HTR-8/SVneo (cell line): ENCODE measurements around the gene BAIAP2L2.
"Not testable (repeated sequence)": the region's sequence is repeated elsewhere in the genome, so short reads cannot be mapped to it uniquely, and the experiment has no call there.

Experiments
- DNase-seq: peaks from one replicate; pipeline ENCODE4 v3.0.0; 2011; ENCODE audit warnings: low spot score, mixed read lengths; ENCODE audit not compliant: insufficient read length
- FAIRE-seq: peaks from 2 replicates; lab custom pipeline; 2011; peaks lifted over from hg19 to GRCh38; lab: Jason Lieb, UNC

The BAIAP2L2 gene, protein sequence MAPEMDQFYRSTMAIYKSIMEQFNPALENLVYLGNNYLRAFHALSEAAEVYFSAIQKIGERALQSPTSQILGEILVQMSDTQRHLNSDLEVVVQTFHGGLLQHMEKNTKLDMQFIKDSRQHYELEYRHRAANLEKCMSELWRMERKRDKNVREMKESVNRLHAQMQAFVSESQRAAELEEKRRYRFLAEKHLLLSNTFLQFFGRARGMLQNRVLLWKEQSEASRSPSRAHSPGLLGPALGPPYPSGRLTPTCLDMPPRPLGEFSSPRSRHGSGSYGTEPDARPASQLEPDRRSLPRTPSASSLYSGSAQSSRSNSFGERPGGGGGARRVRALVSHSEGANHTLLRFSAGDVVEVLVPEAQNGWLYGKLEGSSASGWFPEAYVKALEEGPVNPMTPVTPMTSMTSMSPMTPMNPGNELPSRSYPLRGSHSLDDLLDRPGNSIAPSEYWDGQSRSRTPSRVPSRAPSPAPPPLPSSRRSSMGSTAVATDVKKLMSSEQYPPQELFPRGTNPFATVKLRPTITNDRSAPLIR

DNA sequence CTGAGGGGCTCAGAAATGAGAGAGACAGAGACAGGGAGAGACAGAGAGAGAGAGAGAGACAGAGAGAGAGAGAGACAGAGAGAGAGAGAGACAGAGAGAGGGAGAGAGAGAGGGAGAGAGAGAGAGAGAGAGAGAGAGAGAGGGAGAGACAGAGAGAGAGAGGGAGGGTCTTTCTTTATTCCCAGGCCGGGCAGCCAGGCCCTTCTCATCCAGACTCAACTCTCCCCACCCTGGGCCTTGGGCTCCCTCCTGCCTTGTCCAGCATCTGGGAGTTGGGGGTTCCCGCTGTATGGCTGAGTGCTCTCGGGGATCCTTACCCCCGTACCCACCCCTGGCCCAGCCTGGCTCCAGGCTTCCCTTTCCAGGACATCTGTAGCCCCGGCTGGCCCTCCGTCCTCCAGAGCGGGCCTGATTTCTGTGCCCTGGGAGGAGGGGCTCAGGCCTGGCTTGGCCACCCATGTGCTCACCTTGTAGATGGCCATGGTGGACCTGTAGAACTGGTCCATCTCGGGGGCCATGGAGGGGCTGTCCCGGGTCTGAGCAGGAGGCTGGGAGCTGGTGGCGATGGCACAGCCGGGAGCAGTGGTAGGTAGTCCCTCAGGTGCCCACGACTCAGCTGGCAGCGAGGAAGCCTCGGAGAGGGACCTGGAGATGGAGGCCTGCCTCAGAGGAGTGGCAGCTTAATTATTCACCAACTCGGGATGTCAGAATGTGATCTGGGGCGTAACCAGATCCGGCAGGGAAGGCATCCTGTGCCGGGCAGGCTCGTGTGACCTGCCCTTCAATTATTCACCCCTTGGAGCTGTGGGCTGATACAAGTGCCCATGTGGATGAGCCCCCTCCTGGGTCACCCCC lies at the start of gene BAIAP2L2:
TSS of gene BAIAP2L2 (minus strand) at position 677 of the 855 bp plus-strand sequence. CDS start at position 518, 159 bp downstream.
- FAIRE-seq (no peak), DNase-seq (no peak)

- no peak for FAIRE-seq
- DNase-seq = no peak
These were observed 45.2 kb upstream of the BAIAP2L2 start for GRCh38 chr22:38155703-38156102.

DNA sequence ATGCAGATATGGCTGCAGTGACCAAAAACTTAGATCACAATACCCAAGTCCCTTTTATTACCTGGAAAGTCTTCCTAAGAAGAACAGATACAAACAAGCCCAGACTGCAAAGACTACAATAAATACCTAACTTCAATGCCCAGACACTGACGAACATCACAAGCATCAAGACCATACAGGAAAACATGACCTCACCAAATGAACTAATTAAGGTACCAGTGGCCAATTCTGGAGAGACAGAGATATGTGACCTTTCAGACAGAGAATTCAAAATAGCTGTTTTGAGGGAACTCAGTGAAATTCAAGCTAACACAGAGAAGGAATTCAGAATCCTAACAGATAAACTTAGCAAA lies 44.1 kb upstream of the BAIAP2L2 start:
- not testable (repeated sequence) for FAIRE-seq, DNase-seq

GRCh38 chr22:38153821-38154562 lies 43.5 kb upstream of the BAIAP2L2 start:
- FAIRE-seq (no peak), DNase-seq (no peak)

DNA sequence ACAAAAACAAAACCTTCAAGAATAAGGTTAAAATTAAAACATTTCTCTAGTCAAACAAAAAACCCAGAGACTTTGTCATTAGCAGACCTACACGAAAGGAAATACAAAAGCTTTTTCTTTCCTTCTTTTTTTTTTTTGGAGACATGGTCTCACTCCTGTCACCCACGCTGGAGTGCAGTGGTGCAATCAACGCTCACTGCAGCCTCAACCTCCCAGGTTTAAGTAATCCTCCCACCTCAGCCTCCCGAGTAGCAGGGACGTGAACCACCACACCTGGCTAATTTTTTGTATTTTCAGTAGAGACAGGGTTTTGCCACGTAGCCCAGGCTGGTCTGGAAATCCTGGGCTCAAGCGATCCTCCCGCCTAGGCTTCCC lies 40.6 kb upstream of the BAIAP2L2 start:
- FAIRE-seq (no peak), DNase-seq (no peak)

DNA sequence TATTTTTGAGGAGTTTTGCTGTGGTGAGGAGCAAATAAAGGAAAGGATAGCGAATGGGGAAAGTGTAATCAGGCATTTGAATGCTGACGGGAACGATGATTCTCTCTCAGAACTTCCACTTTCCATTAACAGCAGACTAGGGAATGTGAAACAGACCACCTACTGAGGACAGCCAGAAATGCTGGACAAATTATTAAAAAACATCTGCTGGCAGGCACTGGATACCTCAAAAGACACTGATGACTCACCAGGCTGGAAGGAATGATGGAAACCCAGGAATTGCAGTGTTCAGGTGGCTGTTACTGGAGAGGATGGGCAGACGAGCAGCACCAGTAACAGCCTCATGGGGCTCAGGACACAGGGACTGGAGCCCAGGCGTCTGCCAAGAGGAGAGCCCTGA lies 37.8 kb upstream of the BAIAP2L2 start:
- DNase-seq = no peak
- FAIRE-seq = no peak

DNA sequence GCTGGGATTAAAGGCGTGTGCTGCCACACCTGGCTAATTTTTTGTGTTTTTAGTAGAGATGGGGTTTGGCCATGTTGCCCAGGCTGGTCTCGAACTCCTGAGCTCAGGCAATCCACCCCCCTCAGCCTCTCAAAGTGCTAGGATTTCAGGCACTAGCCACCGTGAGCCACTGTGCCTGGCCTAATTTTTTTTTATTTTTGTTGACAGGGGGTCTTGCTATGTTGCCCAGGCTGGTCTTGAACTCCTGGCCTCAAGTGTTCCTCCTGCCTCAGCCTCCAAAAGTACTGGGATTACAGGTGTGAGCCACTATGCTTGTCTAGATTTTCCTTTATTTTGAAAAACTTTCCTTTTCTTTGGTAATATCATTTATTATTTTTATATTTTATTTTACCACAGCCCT lies 35.7 kb upstream of the BAIAP2L2 start:
- not testable (repeated sequence) for DNase-seq, FAIRE-seq

DNA sequence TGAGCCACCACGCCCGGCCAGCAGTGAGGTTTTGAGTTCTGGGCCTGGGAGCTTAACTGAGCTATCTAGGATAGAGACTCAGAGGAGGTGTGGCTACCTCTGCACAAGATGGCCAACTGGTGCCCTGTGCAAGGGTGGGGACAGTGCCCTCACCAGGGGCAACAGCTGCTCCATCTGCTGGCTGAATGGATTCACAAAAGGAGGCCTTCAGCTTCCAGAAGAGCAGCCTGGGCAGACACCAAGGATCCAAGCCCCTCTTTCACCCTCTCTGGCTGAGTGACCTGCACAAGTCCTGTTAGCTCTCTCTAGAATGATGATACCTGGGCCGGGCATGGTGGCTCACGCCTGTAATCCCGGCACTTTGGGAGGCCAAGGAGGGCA lies 33.5 kb upstream of the BAIAP2L2 start:
- DNase-seq (no peak), FAIRE-seq (no peak)

DNA sequence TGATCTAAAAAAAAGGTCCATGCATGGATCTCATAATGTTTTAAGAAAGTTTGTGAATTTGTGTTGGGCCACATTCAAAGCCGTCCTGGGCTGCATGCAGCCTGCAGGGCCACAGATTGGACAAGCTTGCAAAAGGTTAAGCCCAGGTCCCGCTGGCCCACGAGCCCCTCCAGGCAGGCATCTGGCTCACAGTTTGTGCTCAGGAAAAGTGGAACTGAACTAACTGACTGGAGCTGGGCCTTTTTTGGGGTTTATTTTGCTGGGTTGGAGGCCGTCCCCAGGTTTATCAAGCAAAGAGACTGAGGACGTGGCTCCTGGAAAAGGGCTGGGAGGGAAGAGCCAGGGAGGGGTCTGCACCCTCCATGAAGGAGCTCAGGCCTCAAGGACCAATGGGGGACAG lies 32.1 kb upstream of the BAIAP2L2 start:
- FAIRE-seq = no peak
- DNase-seq = no peak

DNA sequence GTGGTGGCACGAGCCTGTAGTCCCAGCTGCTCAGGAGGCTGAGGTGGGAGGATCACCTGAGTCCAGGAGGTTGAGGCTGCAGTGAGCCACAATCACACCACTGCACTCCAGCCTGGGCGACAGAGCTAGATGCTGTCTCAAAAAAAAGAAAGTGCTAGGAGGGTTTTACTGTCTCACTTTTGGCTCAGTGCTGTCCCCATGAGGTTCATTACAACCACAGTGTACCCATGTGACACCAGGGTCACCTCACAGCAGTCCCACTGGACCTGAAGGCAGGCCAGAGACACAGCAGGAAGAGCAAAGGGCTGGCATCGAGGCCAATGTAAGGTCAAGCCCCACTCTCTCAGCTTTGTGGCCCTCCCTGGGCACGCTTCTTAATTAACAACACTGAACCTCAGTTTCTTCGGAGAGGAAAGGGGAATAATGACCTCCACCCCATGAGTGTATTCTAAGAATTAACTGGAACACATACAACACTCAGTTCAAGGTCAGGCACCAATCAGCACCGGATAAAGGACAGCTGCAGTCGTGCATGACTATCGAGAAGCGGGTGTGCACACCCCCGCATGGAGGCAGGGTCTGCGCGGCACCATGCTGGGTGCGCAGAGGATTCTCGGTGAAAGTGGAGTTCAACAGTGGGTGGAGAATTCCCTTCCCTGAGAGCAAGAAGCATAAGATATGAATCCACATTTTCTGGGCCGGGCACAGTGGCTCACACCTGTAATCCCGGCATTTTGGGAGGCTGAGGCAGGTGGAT lies 30.9 kb upstream of the BAIAP2L2 start:
- DNase-seq = no peak
- FAIRE-seq = no peak

- DNase-seq (no peak), FAIRE-seq (no peak)
These were observed 29.4 kb upstream of the BAIAP2L2 start for GRCh38 chr22:38139901-38140300.

- FAIRE-seq (no peak), DNase-seq (no peak)
These were observed 28.5 kb upstream of the BAIAP2L2 start for GRCh38 chr22:38138961-38139360.

DNA sequence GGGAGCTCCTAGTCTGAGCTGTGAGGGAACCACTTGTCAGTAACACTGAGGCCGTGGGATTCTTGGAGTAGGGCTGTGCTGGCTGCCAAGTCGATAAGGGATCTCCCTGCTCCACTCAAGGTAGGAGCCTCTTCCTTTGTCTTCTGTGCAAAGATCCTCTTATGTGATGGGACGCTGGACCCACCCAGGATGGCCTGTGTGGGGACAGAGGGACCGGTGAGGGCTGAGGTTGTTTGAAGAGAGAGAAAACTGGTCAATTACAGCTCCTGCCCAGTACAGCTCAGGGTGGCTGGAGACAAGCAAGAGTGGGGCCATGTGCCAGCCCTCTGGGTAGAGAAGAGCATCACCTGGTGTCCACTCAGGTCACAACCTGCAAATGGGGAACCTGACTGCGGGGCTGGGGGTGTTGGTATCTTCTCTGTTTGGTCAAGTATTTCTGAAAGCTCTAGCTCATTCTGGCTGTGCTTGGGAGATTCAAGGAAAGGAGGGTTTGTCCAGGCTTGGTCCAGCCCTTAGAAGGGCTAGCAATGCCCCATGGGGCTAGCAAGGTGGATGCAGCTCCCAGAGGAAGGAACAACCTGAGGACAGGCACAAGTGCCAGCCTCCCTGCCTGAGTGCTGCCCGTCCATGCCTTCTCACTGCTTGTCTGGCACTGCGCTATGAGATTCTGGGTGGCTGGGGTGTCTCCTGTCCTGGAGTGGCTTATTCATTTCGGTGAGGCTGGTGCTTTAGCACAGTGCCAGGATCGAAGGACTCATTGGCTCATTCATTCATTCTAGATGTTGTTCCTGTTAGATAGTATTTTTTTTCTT lies 27.6 kb upstream of the BAIAP2L2 start:
- DNase-seq (no peak), FAIRE-seq (no peak)

DNA sequence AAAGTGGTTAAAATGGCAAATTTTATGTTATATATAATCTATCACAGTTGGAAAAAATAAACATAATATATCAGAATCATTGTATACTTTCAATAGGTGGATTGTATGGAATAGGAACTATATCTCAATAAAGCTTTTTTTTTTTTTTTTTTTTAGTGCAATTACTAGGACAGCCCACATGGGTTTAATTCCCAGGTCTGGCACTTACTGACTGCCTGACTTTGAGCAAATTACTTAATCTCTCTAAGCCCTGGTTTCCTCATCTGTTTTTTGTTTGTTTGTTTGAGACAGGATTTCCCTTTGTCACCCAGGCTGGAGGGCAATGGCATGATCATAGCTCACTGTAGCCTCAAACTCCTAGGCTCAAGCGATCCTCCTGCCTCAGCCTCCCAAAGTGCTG lies 26.1 kb upstream of the BAIAP2L2 start:
- no peak for DNase-seq

GRCh38 chr22:38135133-38135706 lies 24.7 kb upstream of the BAIAP2L2 start:
- peak; percentile 57 for DNase-seq

More for the DNA sequence above, 26.1 kb upstream of the BAIAP2L2 start:
- no peak for FAIRE-seq

DNA sequence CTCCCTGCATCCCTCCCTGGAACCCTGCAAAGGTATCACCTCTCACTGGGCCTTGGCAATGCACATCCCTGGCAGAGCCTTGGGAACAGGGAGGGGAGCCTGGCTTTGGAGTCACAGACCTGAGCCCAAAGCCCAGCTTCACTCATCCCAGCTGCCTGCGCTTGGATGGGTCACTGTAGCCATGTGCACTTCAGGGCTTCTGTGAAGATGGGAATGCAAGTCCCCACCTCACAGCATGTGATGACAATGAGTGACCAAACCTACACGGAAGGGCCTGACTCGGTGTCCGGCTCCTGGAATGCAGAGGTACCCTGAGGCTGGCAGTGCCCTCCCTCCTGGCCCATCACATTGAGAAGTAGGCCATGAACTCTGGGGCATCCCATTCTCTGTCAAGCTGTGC lies 22.8 kb upstream of the BAIAP2L2 start:
- FAIRE-seq = no peak

More at GRCh38 chr22:38135133-38135706, 24.7 kb upstream of the BAIAP2L2 start:
- FAIRE-seq = peak; percentile 28

DNA sequence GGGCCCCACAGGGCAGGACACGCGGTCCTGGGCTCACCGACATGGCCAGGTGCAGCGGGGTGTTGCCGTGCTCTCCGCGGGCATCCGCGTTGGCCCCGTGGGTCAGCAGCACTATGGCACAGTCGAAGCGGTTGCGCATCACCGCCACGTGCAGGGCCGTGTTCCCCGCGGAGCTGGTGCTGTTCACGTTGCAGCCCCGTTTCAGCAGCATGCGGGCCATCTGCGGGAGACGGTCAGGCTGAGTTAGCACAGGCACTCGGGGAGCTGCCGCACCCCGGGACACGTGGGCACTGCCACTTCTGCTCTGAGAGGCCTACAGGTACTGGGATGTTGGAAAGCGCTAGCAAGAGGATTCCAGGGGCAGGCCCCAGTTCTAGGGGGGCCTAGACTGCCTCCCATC lies 22.3 kb upstream of the BAIAP2L2 start:
- FAIRE-seq = no peak
- DNase-seq = no peak

More for the DNA sequence above, 22.8 kb upstream of the BAIAP2L2 start:
- DNase-seq = no peak

GRCh38 chr22:38132136-38132535 lies 21.7 kb upstream of the BAIAP2L2 start:
- no peak for FAIRE-seq
- DNase-seq = no peak
